Ishikawa (cell line): ENCODE data around the gene PPFIBP1.
A peak's percentile ranks its signal among the peaks of the same experiment; 100 is the strongest.

Experiments
- CEBPB ChIP-seq: IDR thresholded peaks from 2 replicates; pipeline ENCODE4 v1.6.1; 2012
- CREB1 ChIP-seq: IDR thresholded peaks from 2 replicates; pipeline ENCODE4 v1.6.1; 2012; ENCODE audit warnings: low read depth
- EGR1 ChIP-seq: IDR thresholded peaks from 2 replicates; pipeline ENCODE4 v1.6.1; 2012
- EP300 ChIP-seq: IDR thresholded peaks from 2 replicates; pipeline ENCODE4 v1.6.1; 2012; ENCODE audit warnings: borderline replicate concordance
- FOXM1 ChIP-seq: IDR thresholded peaks from 2 replicates; pipeline ENCODE4 v1.6.1; 2012; ENCODE audit warnings: low read depth, borderline replicate concordance
- NFIC ChIP-seq: IDR thresholded peaks from 2 replicates; pipeline ENCODE4 v1.6.1; 2012
- RAD21 ChIP-seq: IDR thresholded peaks from 2 replicates; pipeline ENCODE4 v1.6.1; 2012; ENCODE audit warnings: low read depth
- REST ChIP-seq: IDR thresholded peaks from 2 replicates; pipeline ENCODE4 v1.6.1; 2012; ENCODE audit warnings: low read depth, mild to moderate bottlenecking
- TAF1 ChIP-seq: IDR thresholded peaks from 2 replicates; pipeline ENCODE4 v1.6.1; 2012; ENCODE audit warnings: low read depth, mild to moderate bottlenecking
- TCF12 ChIP-seq: IDR thresholded peaks from 2 replicates; pipeline ENCODE4 v1.6.1; 2012; ENCODE audit warnings: low read depth
- TEAD4 ChIP-seq: IDR thresholded peaks from 2 replicates; pipeline ENCODE4 v1.6.1; 2012
- USF1 ChIP-seq: IDR thresholded peaks from 2 replicates; pipeline ENCODE4 v1.6.1; 2012
- YY1 ChIP-seq: IDR thresholded peaks from 2 replicates; pipeline ENCODE4 v1.6.1; 2012; ENCODE audit warnings: low read depth
- ZBTB7A ChIP-seq: IDR thresholded peaks from 2 replicates; pipeline ENCODE4 v1.6.1; 2012; ENCODE audit warnings: low read depth
- TF ChIP-seq, protein P1 (sequence below): IDR thresholded peaks from 2 replicates; pipeline ENCODE4 v1.6.1; 2012

Gene PPFIBP1

GRCh38 chr12:27545665-27546064 lies 21.7 kb downstream of the PPFIBP1 start:
- TF ChIP-seq REST (no peak), CEBPB (no peak), NFIC (no peak), RAD21 (no peak), ZBTB7A (no peak), EGR1 (no peak), FOXM1 (no peak), TEAD4 (no peak), EP300 (no peak), USF1 (no peak), CREB1 (no peak), TCF12 (no peak), YY1 (no peak), TAF1 (no peak)
- TF ChIP-seq, protein P1, sequence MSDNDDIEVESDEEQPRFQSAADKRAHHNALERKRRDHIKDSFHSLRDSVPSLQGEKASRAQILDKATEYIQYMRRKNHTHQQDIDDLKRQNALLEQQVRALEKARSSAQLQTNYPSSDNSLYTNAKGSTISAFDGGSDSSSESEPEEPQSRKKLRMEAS: no peak

- TF ChIP-seq USF1: no peak
- no peak for TF ChIP-seq CEBPB
- TF ChIP-seq YY1: no peak
- peak; percentile 44; the same call in 1 of the 2 replicates for TF ChIP-seq ZBTB7A
- TF ChIP-seq TEAD4: no peak
- no peak for TF ChIP-seq EGR1
- TF ChIP-seq, protein P1: no peak
These were observed 23.6 kb downstream of the PPFIBP1 start for GRCh38 chr12:27547592-27547991.

GRCh38 chr12:27548301-27549199 lies 24.5 kb downstream of the PPFIBP1 start:
- TF ChIP-seq EGR1: no peak
- TF ChIP-seq RAD21: no peak
- TF ChIP-seq USF1: no peak
- TF ChIP-seq EP300: no peak
- no peak for TF ChIP-seq TEAD4
- no peak for TF ChIP-seq CREB1
- no peak for TF ChIP-seq YY1
- no peak for TF ChIP-seq TAF1
- TF ChIP-seq NFIC: no peak
- TF ChIP-seq ZBTB7A: no peak
- TF ChIP-seq FOXM1: no peak
- TF ChIP-seq TCF12: no peak

GRCh38 chr12:27549236-27549800 lies 25.3 kb downstream of the PPFIBP1 start:
- TF ChIP-seq ZBTB7A (no peak), EP300 (no peak), NFIC (no peak), TEAD4 (peak; percentile 76)
- TF ChIP-seq, protein P1: no peak

DNA sequence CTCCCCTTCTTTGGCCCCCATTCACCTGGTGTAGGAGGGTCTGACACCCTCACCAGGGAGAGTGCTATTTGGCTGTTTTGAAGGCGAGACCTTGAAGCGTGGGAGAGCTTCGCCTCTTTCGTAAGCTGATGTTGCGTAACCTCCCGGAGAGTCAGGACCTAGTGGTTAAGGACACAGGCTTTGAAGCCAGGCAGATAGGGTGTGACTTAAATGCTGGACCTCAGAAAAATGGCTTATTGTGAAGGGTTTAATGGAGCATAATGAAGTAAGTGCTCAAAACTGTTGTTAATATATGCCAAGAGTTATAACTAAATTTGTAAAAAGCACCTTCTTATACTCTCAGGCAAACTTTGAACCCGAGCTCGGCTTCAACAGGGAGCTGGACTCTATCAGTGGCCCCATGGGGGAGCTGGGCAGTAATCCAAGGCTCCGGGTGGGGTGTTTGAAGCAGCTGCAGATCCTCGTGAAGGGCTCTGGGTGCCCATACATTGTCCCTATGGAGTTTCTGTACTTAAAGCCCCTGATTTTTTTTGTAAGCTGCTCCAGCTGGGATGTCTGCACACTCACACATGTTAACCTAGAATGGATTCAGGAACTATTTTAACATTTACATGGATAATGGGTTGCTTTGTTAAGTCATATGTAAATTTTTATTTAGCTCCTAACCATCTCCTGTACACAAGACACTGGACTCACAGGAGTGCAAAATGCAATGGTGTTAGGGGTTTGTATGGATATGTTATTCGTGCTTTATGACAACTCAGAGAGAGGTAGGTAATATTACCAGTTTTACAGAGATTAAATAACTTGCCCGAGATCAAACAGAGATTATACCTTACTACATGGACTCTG lies 26.0 kb downstream of the PPFIBP1 start:
- TF ChIP-seq EP300 (peak; percentile 98), YY1 (peak; percentile 68), FOXM1 (peak; percentile 95), RAD21 (peak; percentile 48), ZBTB7A (peak; percentile 89), REST (peak; percentile 45; the same call in 1 of the 2 replicates), CEBPB (peak; percentile 100), NFIC (peak; percentile 95), EGR1 (peak; percentile 97), TCF12 (peak; percentile 98), USF1 (peak; percentile 36), TAF1 (no peak), CREB1 (no peak), TEAD4 (peak; percentile 89)
- TF ChIP-seq, protein P1: peak; percentile 96
